Neural progenitor cell (in vitro differentiated cells): Measurements from ENCODE around the gene LAYN. TPM values are rescaled to one million over a fixed set of nuclear protein-coding genes. Genes with fewer than 3 reads are reported as not detected.

Experiments
- DNase-seq: peaks from one replicate; pipeline ENCODE4 v3.0.0-alpha.2; 2016; ENCODE audit warnings: low spot score
- H2AFZ ChIP-seq: fragments of 200-600 bp; sonication (generic); replicated peaks from 2 replicates; pipeline ENCODE4 v1.6.1; 2016; ENCODE audit warnings: antibody characterized with exemption
- H3F3A ChIP-seq: fragments of 200-600 bp; sonication (generic); 2 replicates; pipeline ENCODE4 v1.6.1; 2016; ENCODE audit warnings: antibody characterized with exemption, low read depth
- H3K27ac ChIP-seq: fragments of 200-600 bp; sonication (generic); 2 replicates; pipeline ENCODE4 v1.5.1; 2016; ENCODE audit warnings: mild to moderate bottlenecking
- H3K27me3 ChIP-seq: fragments of 200-600 bp; sonication (generic); 2 replicates; pipeline ENCODE4 v1.6.1; 2016; ENCODE audit warnings: mild to moderate bottlenecking, moderate library complexity
- H3K36me3 ChIP-seq: fragments of 200-600 bp; sonication (generic); 2 replicates; pipeline ENCODE4 v1.5.1; 2016
- H3K4me1 ChIP-seq: fragments of 200-600 bp; sonication (generic); 2 replicates; pipeline ENCODE4 v1.6.1; 2016; ENCODE audit warnings: mixed run types
- H3K4me2 ChIP-seq: fragments of 200-600 bp; sonication (generic); 2 replicates; pipeline ENCODE4 v1.6.1; 2016
- H3K4me3 ChIP-seq: fragments of 200-600 bp; sonication (generic); 2 replicates; pipeline ENCODE4 v1.5.1; 2016
- H3K79me2 ChIP-seq: fragments of 200-600 bp; sonication (generic); 2 replicates; pipeline ENCODE4 v1.6.1; 2016; ENCODE audit warnings: low read depth
- H3K9ac ChIP-seq: fragments of 200-600 bp; sonication (generic); 2 replicates; pipeline ENCODE4 v1.6.1; 2016
- H3K9me3 ChIP-seq: fragments of 200-600 bp; sonication (generic); 2 replicates; pipeline ENCODE4 v1.5.1; 2016; ENCODE audit warnings: low read depth
- H4K20me1 ChIP-seq: fragments of 200-600 bp; sonication (generic); 2 replicates; pipeline ENCODE4 v1.6.1; 2016; ENCODE audit warnings: low read depth
- H3K27ac Mint-ChIP-seq: 3 replicates; pipeline ENCODE4 v1.8.0; 2021; ENCODE audit warnings: mixed read lengths
- H3K27me3 Mint-ChIP-seq: 2 replicates; pipeline ENCODE4 v1.8.0; 2022; ENCODE audit warnings: low read depth, mild to moderate bottlenecking, inconsistent platforms, moderate library complexity, mixed read lengths; ENCODE audit not compliant: insufficient read depth
- H3K36me3 Mint-ChIP-seq: 3 replicates; pipeline ENCODE4 v1.8.0; 2021; ENCODE audit warnings: mixed read lengths
- H3K4me1 Mint-ChIP-seq: 3 replicates; pipeline ENCODE4 v1.8.0; 2021; ENCODE audit warnings: mixed read lengths
- H3K4me3 Mint-ChIP-seq: 3 replicates; pipeline ENCODE4 v1.8.0; 2021; ENCODE audit warnings: mild to moderate bottlenecking, moderate library complexity, mixed read lengths
- H3K9me3 Mint-ChIP-seq: 3 replicates; pipeline ENCODE4 v1.8.0; 2020; ENCODE audit warnings: mixed read lengths
- CTCF ChIP-seq: fragments of 200-600 bp; sonication (generic); IDR thresholded peaks from 2 replicates; pipeline ENCODE4 v1.5.1; 2017; ENCODE audit warnings: antibody characterized with exemption, mild to moderate bottlenecking
- EZH2 ChIP-seq: fragments of 200-600 bp; sonication (generic); IDR thresholded peaks from 2 replicates; pipeline ENCODE4 v1.6.1; 2017; ENCODE audit warnings: antibody characterized with exemption, mild to moderate bottlenecking, moderate library complexity
- EZH2phosphoT487 ChIP-seq: fragments of 200-600 bp; sonication (generic); IDR thresholded peaks from 2 replicates; pipeline ENCODE4 v1.6.1; 2017; ENCODE audit warnings: antibody characterized with exemption
- total RNA-seq: library from RNA; depleted of rRNA; stranded (reverse); fragments of >200 nt; gene quantifications from 2 replicates; pipeline ENCODE4 v1.2.3, GENCODE V29; 2015; ENCODE audit warnings: low replicate concordance

LAYN gene
- total RNA-seq, 1 donor from 2014 or later = 0.26 TPM

GRCh38 chr11:111523343-111523742 lies 17.2 kb upstream of the LAYN start:
- Histone ChIP-seq H3K4me3 (no peak overlapping the region), H3K9ac (no peak overlapping the region), H3K9me3 (no peaks in the 10 kb centered on the region), H3K4me1 (no peaks in the 10 kb centered on the region), H3K27ac (no peak overlapping the region), H2AFZ (no peak overlapping the region), H3K36me3 (no peaks in the 10 kb centered on the region), H3K27me3 (no peaks in the 10 kb centered on the region), H4K20me1 (no peaks in the 10 kb centered on the region), H3F3A (no peaks in the 10 kb centered on the region), H3K79me2 (no peaks in the 10 kb centered on the region), H3K4me2 (no peak overlapping the region)
- Mint-ChIP-seq H3K4me1 (no peaks in the 10 kb centered on the region), H3K9me3 (no peaks in the 10 kb centered on the region), H3K27me3 (no peaks in the 10 kb centered on the region), H3K4me3 (no peak overlapping the region), H3K27ac (no peak overlapping the region), H3K36me3 (no peaks in the 10 kb centered on the region)
- no peak for DNase-seq
- TF ChIP-seq EZH2 (no peak), CTCF (no peak), EZH2phosphoT487 (no peak)

- Histone ChIP-seq H4K20me1 (no peaks in the 10 kb centered on the region), H3K4me3 (no peak overlapping the region), H3K36me3 (no peaks in the 10 kb centered on the region), H3K79me2 (no peaks in the 10 kb centered on the region), H2AFZ (no peak overlapping the region), H3K9me3 (no peaks in the 10 kb centered on the region), H3K4me2 (no peak overlapping the region), H3F3A (no peaks in the 10 kb centered on the region), H3K27ac (no peak overlapping the region), H3K4me1 (no peaks in the 10 kb centered on the region), H3K27me3 (no peaks in the 10 kb centered on the region), H3K9ac (no peak overlapping the region)
- H3K27ac Mint-ChIP-seq = no peak overlapping the region
- no peaks in the 10 kb centered on the region for H3K9me3 Mint-ChIP-seq
- H3K27me3 Mint-ChIP-seq = no peaks in the 10 kb centered on the region
- H3K4me3 Mint-ChIP-seq = no peak overlapping the region
- no peak for DNase-seq
- TF ChIP-seq CTCF = no peak
- TF ChIP-seq EZH2 = no peak
- no peak for TF ChIP-seq EZH2phosphoT487
- no peaks in the 10 kb centered on the region for H3K4me1 Mint-ChIP-seq
- H3K36me3 Mint-ChIP-seq = no peaks in the 10 kb centered on the region
These were observed 16.5 kb upstream of the LAYN start for GRCh38 chr11:111524056-111524455.

- H3K9ac ChIP-seq = no peak overlapping the region
- no peak overlapping the region for H2AFZ ChIP-seq
- H3K4me1 ChIP-seq = no peaks in the 10 kb centered on the region
- TF ChIP-seq CTCF = no peak
- TF ChIP-seq EZH2phosphoT487 = no peak
- TF ChIP-seq EZH2 = no peak
- H3K4me3 ChIP-seq = no peak overlapping the region
- no peaks in the 10 kb centered on the region for H4K20me1 ChIP-seq
- Mint-ChIP-seq H3K27ac (no peak overlapping the region), H3K27me3 (no peaks in the 10 kb centered on the region), H3K9me3 (no peaks in the 10 kb centered on the region), H3K4me3 (no peak overlapping the region), H3K4me1 (peaks cover 3% of the 10 kb centered on the region), H3K36me3 (no peaks in the 10 kb centered on the region)
- H3F3A ChIP-seq = no peaks in the 10 kb centered on the region
- no peak overlapping the region for H3K27ac ChIP-seq
- DNase-seq = no peak
- no peaks in the 10 kb centered on the region for H3K9me3 ChIP-seq
- H3K27me3 ChIP-seq = no peaks in the 10 kb centered on the region
- no peaks in the 10 kb centered on the region for H3K79me2 ChIP-seq
- no peaks in the 10 kb centered on the region for H3K36me3 ChIP-seq
- H3K4me2 ChIP-seq = no peak overlapping the region
These were observed 15.1 kb upstream of the LAYN start for GRCh38 chr11:111525456-111525855.
